Stimulated activated CD8-positive, alpha-beta memory T cell treated with anti-CD3 and anti-CD28 coated beads, Interleukin-7, amount 100 ng/mL, for 1 hour (primary cell): ENCODE results near the gene SNX18.

Source experiments
- DNase-seq, 2 donors: peaks; one replicate each; pipeline ENCODE4 v3.0.0-alpha.2; 2020; ENCODE audit warnings: low read depth in 2 of 2

Gene SNX18

DNA sequence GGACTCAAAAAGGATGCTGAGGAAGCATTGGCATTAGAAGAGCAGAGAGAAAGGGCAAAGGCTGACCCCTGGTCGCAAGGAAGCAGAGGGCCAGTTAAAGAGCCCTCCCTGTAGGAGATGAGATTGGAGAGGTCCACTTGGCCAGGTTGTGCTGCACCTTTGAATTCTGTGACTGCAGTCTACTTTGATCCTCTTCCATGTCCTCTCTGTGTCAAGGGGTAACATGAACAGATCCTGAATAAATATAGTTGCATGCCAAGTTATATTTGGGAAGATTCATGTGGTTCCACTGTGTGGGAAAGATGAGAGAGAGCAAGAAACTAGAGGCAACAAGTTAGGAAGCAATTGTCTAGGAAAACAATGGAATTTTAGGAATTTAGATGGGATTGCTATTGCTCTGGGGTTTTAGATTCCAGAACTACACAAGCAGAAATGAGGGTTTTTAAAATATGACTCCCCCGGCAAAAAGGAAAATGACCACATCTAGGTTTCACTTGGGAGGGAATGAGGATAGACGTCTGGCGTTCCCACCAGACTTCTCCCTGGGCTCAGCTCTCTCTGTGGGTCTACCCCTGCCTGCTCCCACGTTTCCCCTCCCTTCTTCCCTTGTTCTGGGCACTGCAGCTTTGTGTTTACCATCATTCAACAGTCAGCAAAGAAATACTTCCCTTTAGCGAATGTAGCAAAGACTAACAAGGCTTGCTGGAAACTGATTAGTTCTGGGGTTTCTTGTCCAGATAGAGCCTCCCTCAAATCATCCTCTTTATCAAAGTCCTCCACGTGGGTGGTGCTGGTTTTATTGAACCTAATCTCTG, 63.6 kb downstream of the SNX18 start:
- DNase-seq: no peak

DNA sequence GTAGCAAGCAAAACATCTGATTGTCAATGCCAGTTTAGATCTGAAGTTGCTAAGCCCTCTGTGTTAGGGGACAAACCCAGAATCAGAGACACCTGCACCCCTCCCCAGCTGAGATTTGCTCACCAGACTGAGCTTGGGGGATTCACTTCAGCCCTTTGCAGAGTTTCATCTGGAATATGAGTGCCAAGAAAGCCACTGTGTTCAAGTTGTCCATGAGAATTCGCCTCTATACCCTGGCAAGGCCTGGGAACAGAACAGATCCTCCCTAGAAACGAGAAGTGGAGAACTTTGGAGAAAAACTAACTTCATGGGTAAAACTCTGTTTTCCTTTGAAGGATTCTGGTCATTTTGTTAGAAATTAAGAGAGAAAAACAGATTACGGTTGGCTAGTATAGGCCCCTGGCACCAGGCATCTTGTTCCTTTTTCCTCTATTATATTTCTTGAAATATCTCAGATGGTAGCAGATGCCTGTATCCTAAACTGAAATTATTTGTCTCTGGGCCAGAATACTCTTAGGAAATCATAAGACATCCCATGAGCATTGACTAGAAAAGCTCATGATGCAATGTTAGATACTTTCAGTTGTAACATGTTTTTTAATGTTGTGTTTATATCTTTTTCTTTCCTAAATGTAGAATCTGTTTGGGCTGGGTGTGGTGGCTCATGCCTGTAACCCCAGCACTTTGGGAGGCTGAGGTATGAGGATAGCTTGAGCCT, 64.4 kb downstream of the SNX18 start:
- DNase-seq: no peak

DNA sequence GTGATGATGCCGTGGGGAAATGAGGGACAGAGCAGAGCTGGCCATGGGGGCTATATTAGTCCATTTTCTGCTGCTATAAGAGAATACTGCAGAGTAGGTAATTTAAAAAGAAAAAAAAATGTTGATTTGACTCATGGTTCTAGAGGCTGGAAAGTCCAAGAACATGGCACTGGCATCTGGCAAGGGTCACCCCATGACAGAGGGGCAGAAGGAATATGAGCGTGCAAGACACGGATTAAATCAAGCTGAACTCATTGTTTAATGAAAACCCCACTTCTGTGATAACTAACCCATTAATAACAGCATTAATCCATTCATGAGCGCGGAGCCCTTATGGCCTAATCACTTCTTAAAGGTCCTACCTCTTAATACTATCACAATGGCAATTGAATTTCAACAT, 68.8 kb downstream of the SNX18 start:
- DNase-seq: no peak

DNA sequence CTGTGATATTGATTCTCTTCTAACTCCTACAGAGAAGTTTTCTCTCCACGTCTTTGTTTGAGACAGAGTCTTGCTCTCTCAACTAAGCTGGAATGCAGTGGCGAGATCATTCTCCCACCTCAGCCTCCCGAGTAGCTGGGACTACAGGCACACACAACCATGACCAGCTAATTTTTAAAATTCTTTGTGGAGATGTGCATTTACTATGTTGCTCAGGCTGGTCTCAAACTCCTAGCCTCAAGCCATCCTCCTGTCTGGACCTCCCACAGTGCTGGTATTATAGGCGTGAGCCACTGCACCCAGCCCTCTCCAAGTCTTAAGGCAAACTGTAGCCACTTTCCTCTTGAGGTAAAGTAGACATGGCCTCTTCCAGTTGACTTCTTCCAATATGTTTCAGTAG, 72.2 kb downstream of the SNX18 start:
- DNase-seq: no peak

DNA sequence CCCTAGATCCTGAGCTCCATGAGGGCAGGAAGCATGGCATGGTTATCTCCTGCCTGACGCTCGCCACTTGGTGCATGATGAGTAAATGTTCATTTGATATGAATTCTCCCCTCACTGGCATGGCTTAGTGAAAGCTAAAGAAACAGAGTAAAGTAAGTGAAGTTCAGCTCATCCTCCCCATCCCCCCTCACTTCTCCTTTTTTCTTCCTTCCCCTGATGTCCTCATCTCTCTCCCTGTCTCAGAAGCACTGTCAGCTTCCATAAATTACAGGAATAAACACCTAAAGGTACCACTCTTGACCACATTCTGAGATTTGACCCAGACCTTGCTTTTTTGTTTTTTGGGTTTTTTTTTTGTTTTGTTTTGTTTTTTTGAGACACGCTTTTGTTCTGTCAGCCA, 73.3 kb downstream of the SNX18 start:
- DNase-seq: no peak

DNA sequence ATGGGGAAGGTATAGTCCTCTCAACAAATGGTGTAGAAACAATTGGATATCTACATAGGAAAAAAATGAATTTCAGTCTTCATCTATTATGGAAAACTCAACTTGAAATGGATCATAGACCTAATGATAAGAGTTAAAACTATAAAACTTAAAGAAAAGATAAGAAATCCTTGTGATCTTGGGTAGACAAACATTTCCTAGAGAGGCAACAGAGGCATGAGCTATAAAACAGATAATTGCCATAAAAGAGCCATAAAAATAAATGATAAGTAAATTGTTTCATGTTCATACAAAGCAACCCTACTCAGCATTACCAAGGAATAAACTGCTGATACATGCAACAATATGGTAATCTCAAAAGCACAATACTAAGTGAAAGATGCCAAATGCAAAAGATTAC, 76.2 kb downstream of the SNX18 start:
- DNase-seq: no peak

DNA sequence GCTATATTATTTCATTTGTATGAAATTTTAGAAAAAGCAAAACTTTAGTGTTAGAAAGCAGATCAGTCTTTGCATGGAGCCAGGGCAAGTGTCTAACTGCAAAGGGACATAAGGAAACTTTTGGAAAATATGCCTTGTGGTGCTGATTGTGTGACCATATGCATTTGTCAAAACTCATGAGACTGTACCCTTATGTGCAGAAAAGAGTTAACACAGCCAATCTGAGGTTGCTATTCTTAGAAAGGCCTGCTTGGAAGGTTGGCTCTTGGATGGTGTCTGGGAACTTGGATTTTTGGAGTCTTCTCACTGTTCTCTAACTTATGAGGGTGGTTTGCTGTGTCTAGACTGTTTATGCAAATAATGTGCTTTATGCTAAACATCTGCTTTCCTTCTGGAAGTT, 76.6 kb downstream of the SNX18 start:
- no peak for DNase-seq

DNA sequence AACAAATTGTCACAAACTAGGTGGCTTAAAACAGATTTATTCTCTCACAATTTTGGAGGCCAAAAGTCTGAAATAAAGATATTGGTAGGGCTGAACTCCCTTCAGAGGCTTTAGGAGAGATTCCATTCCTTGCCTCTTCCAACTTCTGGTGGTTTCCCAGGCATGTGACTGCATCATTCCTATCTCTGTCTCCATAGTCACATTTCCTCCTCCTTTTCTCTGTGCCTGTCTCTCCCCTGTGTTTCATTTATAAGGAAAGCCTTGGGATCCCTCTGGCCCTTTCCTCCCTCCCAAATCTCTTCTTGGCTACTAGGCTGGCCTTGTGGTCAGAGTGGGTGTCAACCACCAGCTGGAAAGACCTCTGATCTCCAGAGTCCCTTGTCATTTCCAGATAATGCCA, 78.2 kb downstream of the SNX18 start:
- no peak for DNase-seq
